H9 (cell line): ENCODE data around the gene CERS5. TPM values are rescaled to one million over a fixed set of nuclear protein-coding genes. Genes with fewer than 3 reads are reported as not detected.

Experiments used
- DNase-seq: peaks from one replicate; pipeline ENCODE4 v3.0.0-alpha.2; 2017
- H2AFZ ChIP-seq: one replicate; pipeline ENCODE4 v1.6.1; 2013; ENCODE audit warnings: mild to moderate bottlenecking, low read length, control low read depth, moderate library complexity
- H2AK5ac ChIP-seq: 2 replicates; pipeline ENCODE4 v1.6.1; 2013; ENCODE audit warnings: low read length, control low read depth, mixed read lengths; ENCODE audit not compliant: insufficient read length
- H2BK120ac ChIP-seq: one replicate; pipeline ENCODE4 v1.6.1; 2013; ENCODE audit warnings: low read depth, mild to moderate bottlenecking, low read length, control low read depth, inconsistent platforms; ENCODE audit not compliant: poor library complexity, severe bottlenecking
- H2BK12ac ChIP-seq: 2 replicates; pipeline ENCODE4 v1.6.1; 2013; ENCODE audit warnings: low read length, control low read depth, mixed read lengths, low read depth; ENCODE audit not compliant: insufficient read length
- H2BK15ac ChIP-seq: 2 replicates; pipeline ENCODE4 v1.6.1; 2013; ENCODE audit warnings: low read depth, low read length, control low read depth
- H2BK20ac ChIP-seq: one replicate; pipeline ENCODE4 v1.6.1; 2013; ENCODE audit warnings: low read depth, mild to moderate bottlenecking, low read length, control low read depth, inconsistent platforms; ENCODE audit not compliant: poor library complexity, severe bottlenecking
- H2BK5ac ChIP-seq: 2 replicates; pipeline ENCODE4 v1.6.1; 2013; ENCODE audit warnings: low read length, control low read depth, mixed read lengths; ENCODE audit not compliant: insufficient read length
- H3K14ac ChIP-seq: 2 replicates; pipeline ENCODE4 v1.6.1; 2013; ENCODE audit warnings: low read length, control low read depth; ENCODE audit not compliant: insufficient read depth
- H3K18ac ChIP-seq: 2 replicates; pipeline ENCODE4 v1.6.1; 2013; ENCODE audit warnings: low read depth, mild to moderate bottlenecking, mixed read lengths, low read length, control low read depth; ENCODE audit not compliant: insufficient read length
- H3K23ac ChIP-seq: 2 replicates; pipeline ENCODE4 v1.6.1; 2013; ENCODE audit warnings: low read length, control low read depth, mixed read lengths, low read depth; ENCODE audit not compliant: insufficient read length
- H3K23me2 ChIP-seq: 2 replicates; pipeline ENCODE4 v1.6.1; 2013; ENCODE audit warnings: low read depth, mild to moderate bottlenecking, mixed read lengths, low read length, control low read depth; ENCODE audit not compliant: insufficient read length, poor library complexity, severe bottlenecking
- H3K27ac ChIP-seq: 2 replicates; pipeline ENCODE4 v1.5.1; 2013; ENCODE audit warnings: low read length, control low read depth, mixed read lengths, low read depth; ENCODE audit not compliant: insufficient read length
- H3K27me3 ChIP-seq: 2 replicates; pipeline ENCODE4 v1.6.1; 2013; ENCODE audit warnings: low read length, control low read depth, inconsistent platforms; ENCODE audit not compliant: insufficient read depth
- H3K4ac ChIP-seq: 2 replicates; pipeline ENCODE4 v1.6.1; 2013; ENCODE audit warnings: low read depth, mild to moderate bottlenecking, control low read depth, inconsistent platforms, low read length, moderate library complexity
- H3K4me1 ChIP-seq: 2 replicates; pipeline ENCODE4 v1.6.1; 2013; ENCODE audit warnings: low read length, control low read depth, inconsistent platforms; ENCODE audit not compliant: insufficient read depth
- H3K4me2 ChIP-seq: 2 replicates; pipeline ENCODE4 v1.6.1; 2013; ENCODE audit warnings: low read length, control low read depth, mixed read lengths; ENCODE audit not compliant: insufficient read length, insufficient read depth
- H3K56ac ChIP-seq: 2 replicates; pipeline ENCODE4 v1.6.1; 2013; ENCODE audit warnings: low read depth, mild to moderate bottlenecking, mixed read lengths, low read length, control low read depth; ENCODE audit not compliant: insufficient read length
- H3K79me1 ChIP-seq: 2 replicates; pipeline ENCODE4 v1.6.1; 2013; ENCODE audit warnings: low read depth, mild to moderate bottlenecking, moderate library complexity, low read length, control low read depth, inconsistent platforms; ENCODE audit not compliant: insufficient read depth, poor library complexity, severe bottlenecking
- H3K79me2 ChIP-seq: 2 replicates; pipeline ENCODE4 v1.6.1; 2013; ENCODE audit warnings: low read length, control low read depth, inconsistent platforms; ENCODE audit not compliant: insufficient read depth
- H3K9ac ChIP-seq: 2 replicates; pipeline ENCODE4 v1.6.1; 2013; ENCODE audit warnings: low read length, control low read depth, mixed read lengths; ENCODE audit not compliant: insufficient read length; ENCODE audit errors: extremely low read depth
- H3K9me3 ChIP-seq: one replicate; pipeline ENCODE4 v1.6.1; 2013; ENCODE audit warnings: low read depth, low read length, inconsistent platforms; ENCODE audit not compliant: control insufficient read depth
- H3T11ph ChIP-seq: one replicate; pipeline ENCODE4 v1.6.1; 2013; ENCODE audit warnings: mild to moderate bottlenecking, low read length, control low read depth, inconsistent platforms
- H4K20me1 ChIP-seq: one replicate; pipeline ENCODE4 v1.6.1; 2013; ENCODE audit not compliant: control insufficient read depth, insufficient read length, insufficient read depth
- H4K5ac ChIP-seq: 2 replicates; pipeline ENCODE4 v1.6.1; 2013; ENCODE audit warnings: low read depth, mild to moderate bottlenecking, mixed read lengths, low read length, control low read depth; ENCODE audit not compliant: insufficient read length
- H4K8ac ChIP-seq: replicated peaks from 2 replicates; pipeline ENCODE4 v1.6.1; 2013; ENCODE audit warnings: low read length, control low read depth, mixed read lengths, low read depth; ENCODE audit not compliant: insufficient read length
- H4K91ac ChIP-seq: 2 replicates; pipeline ENCODE4 v1.6.1; 2013; ENCODE audit warnings: low read depth, mild to moderate bottlenecking, moderate library complexity, mixed read lengths, low read length, control low read depth; ENCODE audit not compliant: insufficient read length
- H3K27ac Mint-ChIP-seq, 3 experiments: 2 replicates in 2 of 3; 3 replicates in 1 of 3; pipeline ENCODE4 v1.8.0; 2020 to 2021; ENCODE audit warnings: mixed read lengths in 3 of 3, mild to moderate bottlenecking in 1 of 3, moderate library complexity in 1 of 3
- H3K27me3 Mint-ChIP-seq: 2 replicates; pipeline ENCODE4 v1.8.0; 2021; ENCODE audit warnings: low read depth, mild to moderate bottlenecking, moderate library complexity, mixed read lengths
- H3K36me3 Mint-ChIP-seq, 3 experiments: 2 replicates in 2 of 3; 3 replicates in 1 of 3; pipeline ENCODE4 v1.8.0; 2020 to 2021; ENCODE audit warnings: low read depth in 3 of 3, mixed read lengths in 3 of 3; ENCODE audit not compliant: insufficient read depth in 1 of 3
- H3K4me1 Mint-ChIP-seq, 2 experiments: 2 replicates each; pipeline ENCODE4 v1.8.0; 2020; ENCODE audit warnings: mixed read lengths in 2 of 2
- H3K4me3 Mint-ChIP-seq, 2 experiments: 2 replicates in 1 of 2; 3 replicates in 1 of 2; pipeline ENCODE4 v1.8.0; 2020 to 2021; ENCODE audit warnings: mild to moderate bottlenecking in 2 of 2, mixed read lengths in 2 of 2, moderate library complexity in 1 of 2
- H3K9me3 Mint-ChIP-seq, 2 experiments: 2 replicates in 1 of 2; 3 replicates in 1 of 2; pipeline ENCODE4 v1.8.0; 2020; ENCODE audit warnings: mild to moderate bottlenecking in 2 of 2, mixed read lengths in 2 of 2, moderate library complexity in 1 of 2
- CTCF ChIP-seq: fragments of 200-600 bp; sonication (generic); conservative IDR thresholded peaks from 3 replicates; pipeline ENCODE4 v1.8.0; 2021; ENCODE audit warnings: antibody characterized with exemption, mild to moderate bottlenecking
- WGBS: extraction: QIAGEN DNeasy Blood & Tissue Kit; methylation state at CpG from one replicate; pipeline ENCODE4 v1.1.7; 2013; ENCODE audit warnings: missing lambda C conversion rate, low lambda C conversion rate, mixed read lengths; ENCODE audit not compliant: insufficient read length; ENCODE audit errors: extremely low coverage; 5-methylcytosine and 5-hydroxymethylcytosine counted together
- total RNA-seq: library from RNA; stranded (reverse); gene quantifications from 2 replicates; pipeline ENCODE4 v1.2.1, GENCODE V29; 2021

The CERS5 gene
- total RNA-seq, 1 experiment from 2014 or later = 68.8 TPM

GRCh38 chr12:50087151-50087550 lies 80.0 kb downstream of the CERS5 start:
- Histone ChIP-seq H3K4ac (no peak overlapping the region), H4K91ac (no peak overlapping the region), H4K8ac (no peak overlapping the region), H3K18ac (no peak overlapping the region), H3K79me2 (no peaks in the 10 kb centered on the region), H3K4me2 (no peak overlapping the region), H2BK12ac (no peak overlapping the region), H2BK5ac (no peak overlapping the region), H2AK5ac (no peak overlapping the region), H3K14ac (no peak overlapping the region), H3K56ac (no peak overlapping the region), H4K20me1 (no peaks in the 10 kb centered on the region), H3K23me2 (no peaks in the 10 kb centered on the region), H2BK120ac (no peak overlapping the region), H3K9ac (no peak overlapping the region), H3K79me1 (no peaks in the 10 kb centered on the region), H3K9me3 (no peaks in the 10 kb centered on the region), H3K27me3 (no peaks in the 10 kb centered on the region), H3K27ac (no peak overlapping the region), H2BK15ac (no peak overlapping the region), H2BK20ac (no peak overlapping the region), H3K4me1 (no peaks in the 10 kb centered on the region), H3T11ph (no peak overlapping the region), H4K5ac (no peak overlapping the region), H2AFZ (no peak overlapping the region), H3K23ac (no peak overlapping the region)
- no peak overlapping the region for H3K27ac Mint-ChIP-seq
- H3K27me3 Mint-ChIP-seq = peaks cover 3% of the 10 kb centered on the region; the same call in 1 of the 2 replicates
- no peaks in the 10 kb centered on the region for H3K9me3 Mint-ChIP-seq
- peak overlapping the region; percentile 38 to 41; a peak in 3 of 5 replicates for H3K4me3 Mint-ChIP-seq
- H3K36me3 Mint-ChIP-seq = peaks cover 50 to 62% (median 57%) of the 10 kb centered on the region in 3 experiments; a peak in 6 of 7 replicates
- H3K4me1 Mint-ChIP-seq = peaks cover 9 to 12% of the 10 kb centered on the region in 2 experiments
- DNase-seq = no peak
- no peak for TF ChIP-seq CTCF
- no CpG with 5 or more reads among the region's 9 CpGs for WGBS
